ENCODE results near the gene TSPAN2.

TSPAN2 gene

DNA sequence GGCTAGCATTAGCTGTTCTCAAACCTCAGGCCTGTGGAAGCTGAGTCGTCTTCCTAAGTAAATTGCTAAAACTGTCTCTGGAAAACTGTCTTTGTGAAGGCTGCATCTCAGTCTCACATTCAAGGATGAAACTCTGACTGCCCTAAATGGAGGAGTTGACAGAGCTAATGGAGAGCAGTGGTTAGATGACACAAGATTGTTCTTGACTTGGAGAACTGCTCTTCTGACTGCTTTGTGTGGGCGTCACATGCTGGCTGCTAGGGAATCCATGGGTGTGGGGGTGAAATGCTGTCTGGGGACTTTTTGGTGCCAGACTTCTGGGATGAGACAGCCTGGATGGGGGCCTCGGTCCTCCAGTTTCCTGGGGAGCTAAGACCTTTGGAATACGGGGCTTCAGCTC is 24.5 kb upstream of the TSPAN2 start:
- no peak for DNase-seq (ENCODE audit: low read depth in 2 of 2)

DNA sequence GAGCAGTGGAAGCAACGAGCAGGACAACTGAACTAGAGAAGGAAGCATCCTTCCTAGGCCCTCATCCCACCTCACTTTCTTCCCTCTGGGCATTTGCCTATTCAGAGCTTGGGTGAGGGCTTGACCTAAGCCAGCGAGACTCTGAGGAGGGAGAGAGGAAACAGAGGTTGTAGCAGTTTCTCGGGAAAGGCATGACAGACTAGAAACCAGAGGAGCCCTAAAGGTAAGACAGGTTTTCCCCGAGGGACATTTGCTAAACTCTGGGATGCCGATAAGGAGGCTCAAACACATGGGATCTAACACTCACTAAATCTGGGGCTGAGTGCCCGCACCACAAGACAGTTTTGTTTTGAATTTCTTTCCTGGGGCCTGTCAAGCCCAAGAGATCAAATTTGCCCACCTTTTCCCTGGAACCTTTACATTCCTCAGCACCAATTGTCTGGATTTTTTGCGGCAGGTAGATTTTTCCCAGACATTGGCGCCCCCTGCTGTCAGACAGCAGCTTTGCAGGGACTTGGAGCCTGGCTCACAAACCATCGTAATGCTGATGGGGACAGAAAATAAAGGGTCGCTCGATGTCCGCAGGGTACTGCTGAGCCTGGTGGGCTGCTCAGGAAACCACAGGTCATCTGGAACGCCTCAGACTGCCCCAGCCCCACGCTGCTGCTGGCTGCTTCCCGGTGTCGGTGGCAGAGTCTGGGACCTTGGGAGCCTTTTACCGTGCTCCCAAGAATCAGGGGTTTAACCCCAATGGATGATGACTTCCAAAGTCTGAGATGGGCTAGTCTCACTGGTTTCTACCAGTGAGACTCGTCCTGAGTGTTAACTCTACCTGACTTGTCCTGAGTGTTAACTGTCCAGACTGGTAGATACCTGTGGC is 23.4 kb upstream of the TSPAN2 start:
- DNase-seq (ENCODE audit: low read depth in 2 of 2): peak in 1 of 2 donors; percentile 42

DNA sequence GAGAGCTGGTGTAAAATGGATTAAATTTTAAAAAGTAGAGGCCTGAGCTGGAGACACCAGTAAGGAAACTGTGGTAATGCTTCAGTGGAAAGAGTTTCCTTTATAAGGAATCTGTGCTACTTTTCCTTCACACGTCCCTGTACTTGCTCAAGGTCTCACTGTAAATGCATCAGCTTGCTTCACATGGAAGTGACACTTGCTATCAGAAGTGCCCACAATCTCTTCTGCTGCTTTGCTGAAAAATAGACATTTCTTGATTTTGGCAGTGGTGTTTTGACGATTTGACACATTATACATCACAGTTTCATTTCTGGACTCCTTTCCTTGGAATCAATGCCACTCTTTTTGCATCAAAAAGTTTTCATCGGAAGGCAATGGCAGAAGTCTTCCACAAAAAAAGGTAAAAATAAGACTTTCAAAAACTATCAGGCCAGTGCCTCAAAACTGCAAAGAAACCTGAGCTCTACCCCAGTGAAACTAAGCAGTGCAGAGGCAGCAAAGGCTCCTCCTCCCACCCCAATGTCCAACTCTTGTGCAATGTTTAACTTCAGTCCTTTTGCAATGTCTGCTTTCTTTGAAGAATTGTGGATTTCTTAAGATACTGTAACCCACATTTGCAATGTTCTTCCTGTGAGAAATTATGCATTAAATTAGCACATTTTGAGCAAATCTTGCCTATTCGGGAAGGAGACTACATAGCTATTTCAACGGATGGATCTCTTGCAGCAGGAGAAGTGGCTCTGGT is 18.4 kb upstream of the TSPAN2 start:
- DNase-seq (ENCODE audit: low read depth in 2 of 2): no peak

DNA sequence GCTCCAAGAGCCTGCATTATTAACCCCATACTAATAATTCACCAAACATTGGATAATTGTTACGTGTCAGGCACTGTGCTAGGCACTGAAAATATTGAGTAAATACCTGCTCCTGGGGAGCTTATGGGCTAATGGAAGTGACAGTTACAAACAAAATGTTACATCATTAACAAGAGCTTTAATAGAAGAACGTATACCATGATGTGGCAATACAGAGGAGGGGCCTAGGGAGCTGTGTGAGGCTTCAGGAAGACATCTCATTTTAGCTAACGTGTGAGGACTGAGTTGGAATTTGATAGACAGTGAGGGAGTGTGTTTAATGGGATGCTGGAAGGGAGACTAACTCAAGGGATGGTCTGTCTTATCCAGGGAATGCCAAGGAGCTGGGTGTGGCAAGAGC is 16.5 kb upstream of the TSPAN2 start:
- DNase-seq (ENCODE audit: low read depth in 2 of 2): no peak

DNA sequence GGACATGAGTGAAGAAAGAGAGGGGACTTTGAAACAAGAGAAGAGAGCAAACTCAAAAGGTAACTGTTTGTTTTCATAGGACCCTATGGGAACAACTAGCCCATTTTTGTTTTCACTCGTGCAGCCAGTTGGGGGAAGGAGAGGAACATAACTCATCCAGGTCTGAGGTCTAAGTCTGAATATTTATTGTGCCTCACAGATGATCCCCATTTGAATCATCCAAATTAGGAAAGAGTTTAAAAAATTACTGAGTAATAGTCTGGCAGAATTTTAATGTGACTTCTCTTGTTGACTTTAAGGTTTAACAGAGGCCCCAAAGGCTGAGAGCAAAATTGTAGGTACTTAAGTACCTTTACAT is 10.4 kb upstream of the TSPAN2 start:
- DNase-seq (ENCODE audit: low read depth in 2 of 2): no peak

DNA sequence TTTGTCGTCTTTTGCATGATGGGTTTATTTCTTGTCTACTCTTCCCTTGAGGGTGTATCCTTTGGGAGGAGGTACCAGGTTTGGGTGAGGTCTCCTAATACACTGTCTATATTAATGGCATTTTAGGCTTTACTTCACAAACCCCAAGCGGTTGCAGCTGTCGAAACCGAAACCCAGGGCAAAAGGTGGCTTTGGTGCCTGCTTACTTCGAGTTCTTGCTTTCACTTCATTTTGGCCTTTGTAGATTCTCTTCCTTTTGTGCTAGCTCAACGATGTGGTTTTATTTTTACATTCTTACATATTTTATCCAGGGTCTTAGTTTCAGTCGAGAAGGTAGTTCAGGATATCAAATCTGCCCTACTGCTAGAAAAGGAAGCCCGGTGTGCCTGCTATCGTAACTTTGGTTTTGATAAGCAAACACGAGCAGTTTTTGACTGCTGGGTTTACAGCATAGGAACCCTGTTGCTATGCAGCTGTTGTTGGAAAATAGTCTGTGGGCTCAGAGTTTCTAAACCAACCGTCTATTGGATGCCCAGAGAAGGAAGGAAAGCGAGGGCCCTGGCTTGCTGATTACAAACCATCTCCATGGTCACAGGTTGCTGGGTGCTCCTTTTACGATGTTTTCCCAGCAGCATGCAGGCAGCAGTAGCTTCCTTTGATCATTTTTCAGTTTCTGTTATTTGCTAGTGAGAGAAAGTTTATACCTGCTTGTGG is 9.8 kb upstream of the TSPAN2 start:
- DNase-seq (ENCODE audit: low read depth in 2 of 2): peak; percentile 24 to 39

DNA sequence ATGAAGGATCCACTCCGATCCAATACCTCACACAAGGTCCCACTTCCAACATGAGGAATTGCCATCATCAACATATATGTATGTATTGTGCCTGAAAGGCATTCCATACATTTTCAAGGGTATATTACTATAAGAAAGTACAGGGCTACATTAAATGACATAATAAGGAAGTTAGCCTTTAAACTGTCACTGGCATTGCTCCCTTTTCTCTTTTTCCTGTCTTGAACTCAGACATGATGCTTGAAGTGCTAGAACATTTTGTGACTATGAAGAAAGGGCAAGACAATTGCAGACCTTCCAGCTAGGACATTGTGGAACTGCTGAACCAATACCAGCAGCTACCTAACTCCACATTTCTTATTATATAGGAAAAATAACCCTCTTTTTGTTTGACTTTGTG is 2.9 kb upstream of the TSPAN2 start:
- DNase-seq (ENCODE audit: low read depth in 2 of 2): no peak

DNA sequence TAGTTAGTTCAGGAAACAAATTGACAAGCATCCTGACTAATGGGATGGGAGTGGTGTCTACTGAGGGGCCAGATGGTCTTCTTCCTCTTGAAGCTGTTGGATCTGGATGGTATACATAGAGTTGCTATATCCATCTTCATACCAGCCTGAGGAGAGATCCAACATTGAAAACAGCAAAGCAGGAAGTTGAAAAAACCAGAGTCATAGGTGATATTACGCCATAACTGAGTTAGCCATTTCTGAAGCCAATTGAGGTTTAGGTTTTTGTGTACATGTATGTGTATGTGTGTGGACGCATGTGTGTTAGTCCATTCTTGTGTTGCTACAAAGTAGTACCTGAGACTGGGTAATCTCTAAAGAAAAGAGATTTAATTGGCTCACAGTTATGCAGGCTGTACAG is 2.3 kb upstream of the TSPAN2 start:
- DNase-seq (ENCODE audit: low read depth in 2 of 2): no peak

DNA sequence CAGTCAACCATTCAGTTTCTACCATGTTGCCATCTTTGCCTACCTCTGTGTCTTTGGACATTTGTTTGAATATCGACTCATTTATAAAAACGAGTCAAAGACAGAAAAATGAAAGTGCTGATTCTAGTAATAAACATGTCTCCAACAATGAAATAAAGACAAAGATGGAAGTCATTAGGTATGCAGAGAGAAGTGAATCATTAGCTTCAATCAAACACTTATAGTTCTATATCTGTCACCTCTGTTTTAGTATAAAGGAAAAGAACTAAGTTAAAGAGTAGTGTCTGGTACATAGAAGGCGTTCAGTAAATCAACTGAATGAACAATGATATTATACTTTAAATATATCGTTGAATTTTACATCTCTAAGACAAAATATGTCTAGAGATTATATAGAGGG is 1.7 kb upstream of the TSPAN2 start:
- no peak for DNase-seq (ENCODE audit: low read depth in 2 of 2)

DNA sequence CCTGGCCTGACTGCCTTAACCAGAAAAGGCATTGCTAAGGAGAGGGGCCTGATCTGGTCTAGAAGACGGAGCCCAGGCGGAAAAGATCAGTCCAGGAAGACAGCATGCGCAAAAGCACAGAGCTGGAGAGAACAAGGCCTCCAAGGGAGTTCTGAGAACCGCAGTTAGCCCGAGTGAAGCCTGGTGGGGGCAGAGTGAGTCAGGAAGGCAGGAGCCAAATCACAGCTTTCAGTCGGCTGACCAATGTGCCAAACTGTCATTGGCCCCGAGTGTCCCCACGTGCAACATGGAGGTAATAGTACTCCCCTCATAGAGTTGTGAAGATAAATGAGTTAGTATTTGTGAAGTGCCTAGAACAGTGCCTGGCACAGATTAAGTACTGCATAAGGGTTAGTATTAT is 1.2 kb upstream of the TSPAN2 start:
- DNase-seq (ENCODE audit: low read depth in 2 of 2): no peak

DNA sequence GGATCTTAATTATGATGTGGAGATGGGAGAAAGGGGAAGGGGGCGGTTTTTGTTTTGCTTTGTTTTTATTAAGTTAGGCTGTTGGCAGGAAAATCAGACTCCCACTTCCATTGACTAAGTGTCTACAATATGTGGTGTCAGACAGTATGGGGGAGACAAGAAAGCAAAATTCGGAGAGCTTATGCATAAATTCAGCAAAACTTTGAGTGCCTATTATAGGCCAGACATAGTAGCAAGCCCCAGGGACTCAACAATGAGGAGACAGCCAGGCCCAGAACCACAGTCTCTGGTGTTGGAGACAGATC is 835 bp upstream of the TSPAN2 start:
- DNase-seq (ENCODE audit: low read depth in 2 of 2): no peak

DNA sequence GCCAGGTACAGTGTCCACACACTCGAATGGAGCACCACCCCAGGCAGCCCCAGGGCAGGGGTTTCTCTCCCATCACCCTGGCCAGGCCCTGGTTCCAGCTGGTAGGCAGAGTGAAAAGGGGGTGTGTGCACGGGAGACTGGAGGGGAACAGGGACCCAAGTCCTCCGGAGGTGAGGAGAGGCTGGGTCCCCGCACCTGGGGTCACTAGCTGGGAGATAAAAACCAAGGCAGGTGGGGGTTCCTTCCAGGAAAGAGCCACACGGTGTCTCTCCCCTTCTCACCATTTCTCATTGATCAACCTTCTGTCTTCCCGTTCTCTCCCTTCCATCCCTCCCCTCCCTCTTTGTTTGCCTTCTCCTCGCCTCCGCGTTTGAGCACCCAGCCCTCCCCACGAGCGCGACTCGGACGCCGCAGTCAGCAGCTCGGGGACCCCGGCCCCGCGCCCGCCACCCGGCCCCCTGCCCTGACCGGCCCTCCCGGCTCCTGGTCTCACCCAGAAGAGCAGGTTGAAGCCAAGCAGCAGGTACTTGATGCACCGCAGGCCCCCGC is 358 bp downstream of the TSPAN2 start:
- no peak for DNase-seq (ENCODE audit: low read depth in 2 of 2)

DNA sequence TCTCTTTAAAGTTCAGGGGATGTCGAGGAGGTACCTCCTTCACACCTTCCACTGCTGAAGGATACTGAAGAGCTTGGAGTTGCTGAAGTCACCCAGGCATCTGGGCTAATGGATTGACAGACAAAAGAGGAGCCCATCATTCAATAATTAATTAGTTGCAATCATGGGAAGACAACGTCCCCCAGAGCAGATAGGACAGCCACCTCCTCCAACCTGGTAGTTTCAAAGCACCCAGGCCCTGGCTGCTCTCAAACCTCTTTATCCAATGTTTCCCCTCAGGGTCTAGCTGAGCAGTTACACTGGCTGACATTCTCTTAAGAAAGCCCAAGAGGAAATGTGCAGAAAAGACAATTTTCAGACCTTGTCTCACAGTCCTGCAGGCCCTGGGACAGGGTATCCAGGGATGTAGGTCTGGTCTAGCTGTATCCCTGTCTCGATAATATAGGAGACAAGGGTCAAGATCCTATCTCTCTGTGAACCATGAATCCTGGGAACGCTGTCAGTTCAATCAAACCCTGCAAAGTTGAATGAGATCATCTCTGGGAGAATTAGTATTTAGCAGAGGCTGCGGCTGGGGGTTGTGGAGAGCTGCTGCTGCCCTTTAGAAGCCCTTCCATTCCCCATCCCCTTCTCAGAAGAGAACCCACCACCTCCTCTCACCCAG is 1.1 kb downstream of the TSPAN2 start:
- no peak for DNase-seq (ENCODE audit: low read depth in 2 of 2)

DNA sequence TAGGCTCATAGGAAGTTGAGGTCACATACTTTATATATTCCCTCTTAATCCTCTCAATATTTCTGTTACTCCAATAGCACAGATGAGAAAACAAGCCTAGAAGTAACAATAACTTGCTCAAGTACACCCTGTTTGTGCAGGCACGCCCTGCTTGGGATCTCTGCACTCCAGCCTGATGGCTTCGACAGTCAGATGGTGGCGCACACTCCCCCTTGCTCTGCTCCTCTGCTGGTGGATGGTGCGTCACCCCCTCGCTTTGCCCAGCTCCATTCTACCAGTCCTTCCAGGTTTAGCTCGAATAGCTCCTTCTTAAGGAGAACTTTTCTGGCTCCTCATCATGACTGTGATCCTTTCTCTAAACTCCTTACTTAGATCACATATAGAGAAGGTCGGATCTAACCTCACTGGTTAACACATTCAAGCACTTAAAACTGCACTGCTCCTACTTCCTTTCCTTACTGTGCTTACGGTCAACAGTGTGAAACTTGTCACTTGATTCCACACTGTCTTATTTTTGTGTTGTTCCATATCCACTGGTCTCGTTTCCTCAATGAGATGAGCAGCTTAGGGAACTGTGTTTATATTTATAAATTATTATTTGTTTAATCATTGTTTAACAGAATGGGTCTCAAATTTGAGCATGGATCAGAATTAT is 3.0 kb downstream of the TSPAN2 start:
- DNase-seq (ENCODE audit: low read depth in 2 of 2): no peak

DNA sequence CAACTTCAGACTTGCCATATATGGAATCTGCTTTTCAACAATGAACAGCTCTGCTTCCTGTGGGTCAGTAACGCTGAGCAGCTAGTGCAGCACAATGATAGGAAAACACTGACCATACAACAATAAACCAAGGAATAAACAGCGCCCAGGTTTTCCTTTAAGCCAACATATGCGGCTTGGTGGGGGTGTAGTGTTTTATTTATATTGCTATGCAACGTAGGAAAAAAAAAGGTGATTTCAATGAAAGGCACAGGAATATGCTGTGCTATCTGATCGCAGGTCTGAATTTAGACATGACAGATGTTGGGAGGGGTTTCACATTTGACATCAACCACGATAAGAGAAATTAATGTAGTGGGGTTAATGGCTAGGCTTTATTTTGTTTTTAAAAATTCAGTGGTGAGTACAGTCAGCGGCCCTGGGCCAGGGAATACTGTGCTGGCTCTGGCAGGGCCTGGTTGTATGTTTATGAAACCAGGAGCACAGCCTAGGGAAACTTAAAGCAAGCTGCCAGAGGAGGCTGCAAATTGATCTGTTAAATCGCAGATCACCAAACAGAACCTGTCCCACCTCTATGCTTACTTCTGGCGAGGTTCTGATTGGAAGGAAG is 4.3 kb downstream of the TSPAN2 start:
- DNase-seq (ENCODE audit: low read depth in 2 of 2): no peak

DNA sequence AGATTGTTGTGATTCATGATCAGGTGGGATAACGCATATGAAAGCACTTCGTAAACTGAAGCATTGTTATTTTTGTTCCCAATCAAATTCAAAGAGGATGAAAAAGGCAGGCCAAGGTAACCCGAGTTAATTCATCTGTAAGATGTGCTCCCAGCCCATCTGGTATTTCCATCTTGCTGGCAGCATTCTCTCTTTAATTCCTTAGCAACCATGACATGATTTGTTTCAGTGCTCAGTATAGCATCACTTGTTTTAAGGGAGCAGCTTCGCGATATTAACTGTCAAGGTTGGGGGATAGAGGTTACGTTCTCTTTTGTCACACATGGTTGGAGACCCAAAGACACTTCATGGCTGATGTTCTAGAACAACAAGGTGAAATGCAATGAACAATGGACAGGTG is 6.4 kb downstream of the TSPAN2 start:
- no peak for DNase-seq (ENCODE audit: low read depth in 2 of 2)

DNA sequence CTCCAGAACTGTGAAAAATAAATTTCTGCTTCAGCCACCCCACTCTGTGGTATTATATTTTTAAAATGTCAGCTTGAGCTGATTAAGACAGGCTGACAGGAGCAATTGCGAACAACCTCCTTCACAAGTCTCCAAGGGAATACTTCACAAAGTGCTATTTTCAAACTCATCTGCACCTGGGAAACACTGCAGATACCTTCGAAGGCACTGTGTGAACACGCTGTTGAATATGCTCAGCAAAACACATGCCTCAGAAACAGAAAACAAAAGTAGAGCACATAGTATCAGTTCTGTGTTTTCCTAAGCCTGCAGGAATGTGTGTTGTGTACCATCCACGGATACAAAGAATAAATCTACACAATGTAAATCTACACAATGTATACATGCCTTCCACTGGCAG is 10.6 kb downstream of the TSPAN2 start:
- DNase-seq (ENCODE audit: low read depth in 2 of 2): no peak

DNA sequence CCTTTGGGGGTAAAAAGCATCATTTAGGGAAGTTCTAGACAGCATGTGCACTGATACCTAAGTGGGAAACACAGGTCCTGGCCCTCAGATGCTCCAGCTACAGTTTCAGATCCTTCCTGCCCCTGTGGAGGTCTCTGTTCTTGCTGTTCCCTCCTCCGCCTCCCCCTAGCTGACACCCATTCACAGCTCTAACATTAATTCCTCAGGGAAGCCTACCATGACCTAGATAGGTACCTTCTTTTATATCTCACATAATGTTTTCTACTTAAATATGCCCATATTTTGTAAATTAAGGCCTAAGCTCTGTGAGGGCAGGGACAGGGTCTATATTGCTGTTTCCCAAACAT is 11.3 kb downstream of the TSPAN2 start:
- DNase-seq (ENCODE audit: low read depth in 2 of 2): no peak

DNA sequence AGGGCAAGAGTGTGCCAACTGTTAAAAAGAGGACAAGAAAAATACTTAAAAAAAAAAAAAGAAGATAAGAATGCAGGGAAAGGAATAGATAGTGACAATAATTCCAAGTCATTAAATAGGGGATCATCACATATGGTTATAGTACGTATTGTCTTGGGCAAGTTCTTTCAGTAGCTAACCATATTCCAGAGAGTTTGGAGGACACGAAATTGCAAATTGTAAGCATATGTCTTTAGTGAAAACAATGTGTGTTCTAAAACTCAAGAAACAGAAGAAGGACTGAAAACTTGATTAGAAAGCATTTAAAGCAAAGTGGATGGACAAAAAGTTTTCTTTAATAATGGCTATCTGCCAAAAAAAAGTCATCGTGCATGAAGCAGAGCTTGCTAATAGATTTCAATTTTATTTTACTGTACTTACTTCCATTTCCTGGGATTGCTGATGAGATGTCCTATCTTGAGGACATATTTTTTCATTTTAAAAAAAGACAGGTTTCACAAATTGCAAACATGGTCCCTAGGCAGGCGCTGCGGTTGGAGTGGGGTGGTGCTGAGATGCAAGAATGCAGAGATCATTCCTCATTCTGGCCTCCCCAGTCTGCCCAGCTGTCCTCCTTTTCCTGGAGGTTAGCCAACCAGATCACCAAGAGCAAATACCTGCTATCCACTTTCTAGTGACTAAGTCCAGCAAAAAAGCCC is 11.9 kb downstream of the TSPAN2 start:
- DNase-seq (ENCODE audit: low read depth in 2 of 2): no peak

DNA sequence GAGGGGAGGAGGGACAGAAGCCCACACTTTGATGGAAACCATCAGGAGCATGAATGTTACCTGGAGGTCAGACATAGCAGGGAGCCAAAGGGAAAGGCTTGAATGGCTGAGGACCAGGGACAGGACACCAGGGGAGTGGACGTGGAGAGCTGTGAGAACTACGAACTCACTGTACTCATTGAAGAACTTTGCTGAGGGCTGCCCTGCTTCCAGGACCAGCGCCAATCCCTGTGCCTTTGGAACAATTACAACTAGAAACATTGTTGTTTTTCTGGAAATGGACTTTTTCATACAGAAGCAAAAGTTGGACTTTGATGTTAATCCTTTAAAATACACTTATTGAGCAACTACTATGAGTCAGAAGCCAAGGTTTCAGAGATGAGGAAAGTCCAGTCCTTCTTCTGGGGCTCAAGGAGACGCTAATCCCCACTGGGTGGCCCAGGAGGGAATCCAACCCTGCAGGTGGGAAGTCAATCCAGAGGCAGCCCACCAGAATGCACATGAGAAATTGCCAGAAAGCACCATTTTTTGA is 12.9 kb downstream of the TSPAN2 start:
- DNase-seq (ENCODE audit: low read depth in 2 of 2): no peak
